Muscle of leg (tissue), 11 donors: Measurements from ENCODE around the gene GRIK1. TPM values are rescaled to one million over a fixed set of nuclear protein-coding genes. Genes with fewer than 3 reads are reported as not detected.

Source experiments
- DNase-seq: peaks from one replicate; pipeline ENCODE4 v3.0.0; 2013
- H3K27ac ChIP-seq: one replicate; pipeline ENCODE4 v1.5.1; 2013; ENCODE audit warnings: mild to moderate bottlenecking, low read length, control low read depth
- H3K27me3 ChIP-seq: one replicate; pipeline ENCODE4 v1.6.1; 2013; ENCODE audit warnings: low read length; ENCODE audit not compliant: control insufficient read depth, insufficient read depth
- H3K36me3 ChIP-seq: one replicate; pipeline ENCODE4 v1.6.1; 2013; ENCODE audit warnings: low read length; ENCODE audit not compliant: control insufficient read depth, insufficient read depth
- H3K4me1 ChIP-seq: one replicate; pipeline ENCODE4 v1.6.1; 2013; ENCODE audit warnings: low read length; ENCODE audit not compliant: control insufficient read depth, insufficient read depth
- H3K4me3 ChIP-seq: one replicate; pipeline ENCODE4 v1.5.1; 2013; ENCODE audit warnings: low read length, control low read depth
- H3K9me3 ChIP-seq: replicated peaks from 2 replicates; pipeline ENCODE4 v1.6.1; 2013; ENCODE audit warnings: low read depth, low read length; ENCODE audit not compliant: control insufficient read depth
- WGBS: methylation state at CpG from one replicate; pipeline ENCODE4 v1.1.5; 2013; ENCODE audit warnings: missing lambda C conversion rate; ENCODE audit not compliant: insufficient coverage; 5-methylcytosine and 5-hydroxymethylcytosine counted together
- polyA plus RNA-seq, 8 donors: library from polyadenylated mRNA; unstranded; fragments of 120-200 nt; gene quantifications; one replicate each; pipeline versions ENCODE4 v1.2.1 to v1.2.3, GENCODE V29; 2013; ENCODE audit warnings: inconsistent platforms in 1 of 8, low replicate concordance in 1 of 8; ENCODE audit not compliant: insufficient read length in 8 of 8, insufficient read depth in 1 of 8
- total RNA-seq: library from RNA; stranded (reverse); fragments of 120-200 nt; gene quantifications from one replicate; pipeline ENCODE4 v1.2.4, GENCODE V29; 2013

Gene GRIK1
- total and polyA plus RNA-seq, 9 donors = 0.25 to 2.1 (median 0.39) TPM

DNA sequence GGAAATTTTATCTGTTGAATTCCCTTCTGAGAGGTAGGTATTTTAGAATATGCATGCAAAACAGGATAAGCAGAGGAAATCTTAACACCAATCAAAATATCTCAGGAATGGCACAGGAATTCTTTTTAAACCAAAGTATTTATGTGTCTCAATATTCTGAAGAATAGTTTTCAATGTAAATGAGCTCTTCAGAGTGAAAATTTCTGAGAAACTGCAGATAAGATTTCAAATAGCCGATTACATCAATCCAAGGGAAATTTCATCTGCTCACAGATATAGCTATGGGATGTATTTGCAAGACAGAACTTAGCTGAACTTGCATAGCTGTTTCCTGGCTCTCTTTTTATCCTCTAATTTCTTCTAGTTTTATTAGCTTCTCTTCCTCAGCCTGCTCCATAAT lies 209.5 kb downstream of the GRIK1 start:
- no peak overlapping the region for H3K4me3 ChIP-seq
- H3K27me3 ChIP-seq = no peaks in the 10 kb centered on the region
- H3K9me3 ChIP-seq = no peaks in the 10 kb centered on the region
- no peak overlapping the region for H3K27ac ChIP-seq
- H3K4me1 ChIP-seq = no peaks in the 10 kb centered on the region
- H3K36me3 ChIP-seq = no peaks in the 10 kb centered on the region
- no CpG with 5 or more reads among the region's 1 CpG for WGBS
- no peak for DNase-seq

DNA sequence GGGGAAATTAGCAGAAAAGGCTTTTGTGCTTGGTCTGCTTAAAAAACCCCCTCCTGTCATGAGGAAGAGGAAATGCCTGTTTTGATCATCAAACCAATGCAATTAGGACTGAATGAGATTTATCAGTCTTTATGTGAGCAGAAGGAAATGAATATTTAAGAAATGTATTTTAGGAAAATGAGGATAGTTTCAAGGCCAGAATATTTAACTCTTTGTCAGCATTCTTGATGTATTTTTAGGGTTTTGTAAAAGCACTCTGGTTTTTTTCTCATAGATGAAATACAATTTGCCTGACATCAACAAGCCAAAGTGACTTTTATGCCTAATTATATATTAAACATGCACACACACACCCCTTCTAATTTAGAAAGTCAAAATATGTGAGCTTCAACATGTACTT lies 213.8 kb downstream of the GRIK1 start:
- no peaks in the 10 kb centered on the region for H3K36me3 ChIP-seq
- no peak overlapping the region for H3K27ac ChIP-seq
- H3K4me1 ChIP-seq = no peaks in the 10 kb centered on the region
- H3K4me3 ChIP-seq = no peak overlapping the region
- no peak for DNase-seq
- H3K27me3 ChIP-seq = no peaks in the 10 kb centered on the region
- H3K9me3 ChIP-seq = no peaks in the 10 kb centered on the region

DNA sequence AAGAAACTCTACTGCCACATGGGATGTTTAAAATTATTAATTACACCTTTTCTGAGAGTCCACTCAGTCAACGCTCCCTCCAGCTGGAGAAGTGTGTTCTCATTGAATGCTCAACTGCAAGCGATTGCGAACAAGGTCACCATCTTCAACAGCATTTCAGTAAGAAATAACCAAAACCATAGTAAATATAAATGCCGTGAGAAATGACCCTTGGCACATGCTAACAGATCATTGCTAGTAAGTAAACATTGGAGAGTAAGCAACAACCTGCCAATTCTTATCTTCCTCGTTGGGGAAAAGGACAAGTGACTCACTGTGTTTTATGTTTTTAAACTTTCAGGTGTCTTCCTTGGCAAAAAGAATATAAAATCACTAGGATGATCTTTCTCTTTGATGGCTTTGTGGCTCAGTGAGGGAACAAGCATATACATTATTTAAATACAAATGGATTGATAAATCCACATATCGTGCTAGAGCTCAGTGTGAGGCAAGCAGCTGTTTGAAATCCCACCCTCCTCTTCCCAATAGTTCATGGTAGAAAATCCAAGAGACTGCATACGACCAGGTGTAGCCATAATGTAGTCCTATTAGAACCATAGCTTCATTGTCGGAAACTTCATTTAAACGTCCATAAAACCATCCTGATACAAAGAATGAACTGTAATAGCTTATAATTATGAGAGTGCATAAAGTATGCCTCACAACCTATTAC lies 214.6 kb downstream of the GRIK1 start:
- DNase-seq = no peak
- Histone ChIP-seq H3K36me3 (no peaks in the 10 kb centered on the region), H3K27ac (no peak overlapping the region), H3K9me3 (no peaks in the 10 kb centered on the region), H3K4me3 (no peak overlapping the region), H3K4me1 (no peaks in the 10 kb centered on the region), H3K27me3 (no peaks in the 10 kb centered on the region)
- WGBS = 80% methylated on average over 1 of the region's 9 CpGs

DNA sequence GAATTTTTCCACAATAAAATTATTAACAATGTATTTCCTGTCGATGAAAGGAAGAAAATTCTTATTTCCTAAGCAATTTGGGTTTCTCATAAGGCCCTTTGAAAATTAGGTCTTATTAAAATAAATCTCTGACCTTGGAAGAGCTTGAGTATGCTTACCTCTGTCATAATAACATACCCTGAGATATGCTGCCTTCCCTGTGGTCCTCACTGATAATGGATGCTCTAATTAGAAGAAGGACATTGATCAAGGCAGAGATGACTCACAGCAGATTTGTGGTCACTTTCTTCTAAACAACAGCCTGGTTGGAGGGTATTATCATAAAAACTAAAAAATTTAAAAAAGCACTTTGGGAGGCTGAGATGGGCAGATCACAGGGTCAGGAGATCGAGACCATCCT lies 217.8 kb downstream of the GRIK1 start:
- H3K36me3 ChIP-seq = no peaks in the 10 kb centered on the region
- no peaks in the 10 kb centered on the region for H3K9me3 ChIP-seq
- H3K27ac ChIP-seq = no peak overlapping the region
- no peak overlapping the region for H3K4me3 ChIP-seq
- H3K4me1 ChIP-seq = no peaks in the 10 kb centered on the region
- DNase-seq = no peak
- no CpG with 5 or more reads among the region's 2 CpGs for WGBS
- no peaks in the 10 kb centered on the region for H3K27me3 ChIP-seq

DNA sequence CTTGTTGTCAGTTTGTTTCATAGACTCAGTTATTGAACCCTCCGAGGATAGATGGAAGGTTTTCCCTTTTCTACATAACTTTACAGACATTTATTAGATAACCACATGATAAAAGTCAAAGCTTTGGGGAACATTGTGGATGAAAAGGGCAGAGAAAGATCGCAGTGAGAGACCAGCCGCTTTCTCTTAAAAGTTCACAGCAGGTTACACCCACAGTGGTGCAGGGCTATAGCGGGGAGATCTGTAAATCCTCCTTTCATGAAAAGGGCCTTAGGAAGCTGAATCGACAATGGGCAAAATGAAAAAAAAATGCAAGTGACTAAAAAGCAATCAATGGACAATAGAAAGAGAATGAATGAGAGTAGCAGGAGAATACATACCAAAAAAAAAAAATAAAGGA lies 218.6 kb downstream of the GRIK1 start:
- H3K27ac ChIP-seq = no peak overlapping the region
- H3K9me3 ChIP-seq = no peaks in the 10 kb centered on the region
- WGBS = no CpG with 5 or more reads among the region's 5 CpGs
- no peaks in the 10 kb centered on the region for H3K27me3 ChIP-seq
- no peaks in the 10 kb centered on the region for H3K36me3 ChIP-seq
- no peaks in the 10 kb centered on the region for H3K4me1 ChIP-seq
- no peak for DNase-seq
- no peak overlapping the region for H3K4me3 ChIP-seq

DNA sequence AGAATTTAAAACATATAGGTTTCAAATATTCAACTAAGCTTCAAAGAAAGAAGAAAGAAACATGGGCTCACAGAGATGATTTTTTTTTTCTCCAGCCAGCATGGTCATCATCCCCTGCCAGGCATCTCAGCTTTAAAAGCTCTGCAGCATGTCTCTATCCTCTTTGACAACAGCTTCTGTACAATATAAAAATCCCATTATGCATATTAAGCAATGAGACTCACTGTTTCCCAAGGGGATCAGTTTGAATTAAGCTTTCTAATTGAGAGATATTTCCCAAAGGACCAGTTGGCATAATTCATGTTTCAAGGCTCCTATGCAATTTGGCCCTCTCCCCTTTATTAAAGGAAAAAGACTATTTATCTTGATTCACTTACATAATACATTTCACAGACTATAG lies 220.3 kb downstream of the GRIK1 start:
- Histone ChIP-seq H3K36me3 (no peaks in the 10 kb centered on the region), H3K27me3 (no peaks in the 10 kb centered on the region), H3K9me3 (no peaks in the 10 kb centered on the region), H3K4me1 (no peaks in the 10 kb centered on the region), H3K4me3 (no peak overlapping the region), H3K27ac (no peak overlapping the region)
- no peak for DNase-seq

DNA sequence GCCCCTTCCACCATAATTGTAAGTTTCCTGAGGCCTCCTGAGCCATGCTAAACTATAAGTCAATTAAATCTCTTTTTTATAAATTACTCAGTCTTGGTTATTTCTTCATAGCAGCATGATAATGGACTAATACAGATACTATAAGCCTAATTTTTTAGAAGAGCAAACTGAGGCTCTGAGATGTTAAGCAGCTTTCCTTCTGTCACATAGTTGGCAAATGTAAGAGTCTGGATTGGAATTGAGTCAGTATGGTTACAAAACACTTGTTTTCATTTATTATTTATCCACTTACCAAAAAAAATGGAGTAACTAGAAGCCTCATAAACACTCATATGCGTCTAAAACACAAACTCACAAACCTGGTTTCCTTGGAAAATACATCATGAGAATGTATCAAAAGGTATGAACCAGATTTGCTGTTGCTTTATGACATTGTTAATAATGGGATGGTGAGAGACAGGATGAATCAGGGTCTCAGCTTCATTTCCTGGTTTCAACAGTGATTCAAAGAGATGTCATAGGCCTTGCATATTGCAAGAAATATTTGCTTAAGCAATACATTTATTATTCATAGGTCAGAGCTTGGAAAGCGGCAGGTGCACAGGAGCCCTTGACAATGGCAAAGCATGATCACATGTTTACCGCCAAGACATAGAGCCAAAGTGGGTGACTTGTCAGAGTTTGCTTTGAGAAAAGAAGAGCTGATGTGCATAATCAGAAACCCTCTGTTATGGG lies 221.5 kb downstream of the GRIK1 start:
- 100% methylated on average over 1 of the region's 3 CpGs for WGBS
- H3K9me3 ChIP-seq = no peaks in the 10 kb centered on the region

DNA sequence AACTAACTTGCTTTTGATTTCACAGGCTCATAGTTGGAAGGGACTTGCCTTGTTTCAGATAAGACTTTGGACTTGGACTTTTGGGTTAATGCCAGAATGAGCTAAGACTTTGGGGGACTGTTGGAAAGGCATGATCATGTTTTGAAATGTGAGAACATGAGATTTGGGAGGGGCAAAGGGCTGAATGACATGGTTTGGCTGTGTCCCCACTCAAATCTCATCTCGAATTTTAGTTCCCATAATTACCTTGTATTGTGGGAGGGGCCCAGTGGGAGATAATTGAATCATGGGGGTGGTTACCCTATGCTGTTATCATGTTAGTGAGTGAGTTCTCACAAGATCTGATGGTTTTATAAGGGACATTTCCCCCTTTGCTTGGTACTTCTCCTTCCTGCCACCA lies 222.1 kb downstream of the GRIK1 start:
- no peak overlapping the region for H3K4me3 ChIP-seq
- no peaks in the 10 kb centered on the region for H3K27me3 ChIP-seq
- H3K4me1 ChIP-seq = no peaks in the 10 kb centered on the region
- no peaks in the 10 kb centered on the region for H3K9me3 ChIP-seq
- no peak for DNase-seq
- no CpG with 5 or more reads among the region's 1 CpG for WGBS
- H3K27ac ChIP-seq = no peak overlapping the region
- H3K36me3 ChIP-seq = no peaks in the 10 kb centered on the region

More for the DNA sequence above, 221.5 kb downstream of the GRIK1 start:
- Histone ChIP-seq H3K36me3 (no peaks in the 10 kb centered on the region), H3K4me3 (no peak overlapping the region), H3K27ac (no peak overlapping the region), H3K4me1 (no peaks in the 10 kb centered on the region), H3K27me3 (no peaks in the 10 kb centered on the region)
- DNase-seq = no peak

DNA sequence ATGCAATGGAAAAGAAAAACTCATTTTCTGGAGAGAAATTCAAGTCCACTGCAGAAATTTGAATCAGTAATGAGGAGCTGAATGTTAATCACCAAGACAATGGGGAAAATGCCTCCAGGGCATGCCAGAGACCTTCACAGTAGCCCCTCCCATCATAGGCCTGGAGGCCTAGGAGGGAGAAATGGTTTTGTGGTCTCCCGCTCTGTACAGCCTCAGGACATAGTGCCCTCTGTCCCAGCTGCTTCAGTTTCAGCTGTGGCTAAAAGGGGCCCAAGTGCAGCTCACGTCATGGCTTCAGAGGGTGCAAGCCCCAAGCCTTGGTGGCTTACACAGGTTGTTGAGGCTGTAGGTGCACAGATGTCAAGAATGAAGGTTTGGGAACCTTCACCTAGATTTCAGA lies 223.0 kb downstream of the GRIK1 start:
- H3K4me1 ChIP-seq = no peaks in the 10 kb centered on the region
- DNase-seq = no peak
- no peaks in the 10 kb centered on the region for H3K9me3 ChIP-seq
- 89% methylated on average over 1 of the region's 2 CpGs for WGBS
- no peak overlapping the region for H3K27ac ChIP-seq
- no peaks in the 10 kb centered on the region for H3K36me3 ChIP-seq
- no peaks in the 10 kb centered on the region for H3K27me3 ChIP-seq
- H3K4me3 ChIP-seq = no peak overlapping the region

DNA sequence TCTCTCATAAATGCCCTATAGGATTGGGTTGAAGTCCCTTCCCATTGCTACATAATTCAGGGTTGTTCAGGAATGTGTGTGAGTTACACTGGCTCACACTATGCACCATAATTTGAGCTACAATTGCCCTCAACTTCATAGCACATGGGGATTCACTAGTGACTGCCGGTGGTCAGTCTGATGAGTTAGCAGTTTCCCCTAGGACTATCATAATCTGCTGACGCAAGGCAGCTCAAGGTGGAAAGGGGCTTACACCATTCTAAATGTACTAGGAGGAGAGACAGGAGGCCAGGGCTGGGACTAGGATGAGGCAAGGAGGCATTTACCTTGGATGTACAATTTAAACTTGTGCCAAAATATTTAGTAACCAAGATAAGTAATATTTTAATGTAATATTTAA lies 224.7 kb downstream of the GRIK1 start:
- DNase-seq = no peak
- no CpG with 5 or more reads among the region's 2 CpGs for WGBS
- Histone ChIP-seq H3K4me3 (no peak overlapping the region), H3K9me3 (no peaks in the 10 kb centered on the region), H3K27me3 (no peaks in the 10 kb centered on the region), H3K4me1 (no peaks in the 10 kb centered on the region), H3K27ac (no peak overlapping the region), H3K36me3 (no peaks in the 10 kb centered on the region)
